Stimulated activated CD8-positive, alpha-beta memory T cell treated with anti-CD3 and anti-CD28 coated beads, Interleukin-4, amount 100 ng/mL, for 24 hours (primary cell): ENCODE measurements around the gene RAB28.

ENCODE experiments used
- DNase-seq: peaks from one replicate; pipeline ENCODE4 v3.0.0-alpha.2; 2020; ENCODE audit warnings: low read depth

RAB28 gene

GRCh38 chr4:13371048-13371447 lies 113.1 kb downstream of the RAB28 start:
- DNase-seq = no peak

- DNase-seq = no peak
Observed at GRCh38 chr4:13368217-13368616, 115.9 kb downstream of the RAB28 start.

GRCh38 chr4:13367691-13368090 lies 116.4 kb downstream of the RAB28 start:
- no peak for DNase-seq

DNA sequence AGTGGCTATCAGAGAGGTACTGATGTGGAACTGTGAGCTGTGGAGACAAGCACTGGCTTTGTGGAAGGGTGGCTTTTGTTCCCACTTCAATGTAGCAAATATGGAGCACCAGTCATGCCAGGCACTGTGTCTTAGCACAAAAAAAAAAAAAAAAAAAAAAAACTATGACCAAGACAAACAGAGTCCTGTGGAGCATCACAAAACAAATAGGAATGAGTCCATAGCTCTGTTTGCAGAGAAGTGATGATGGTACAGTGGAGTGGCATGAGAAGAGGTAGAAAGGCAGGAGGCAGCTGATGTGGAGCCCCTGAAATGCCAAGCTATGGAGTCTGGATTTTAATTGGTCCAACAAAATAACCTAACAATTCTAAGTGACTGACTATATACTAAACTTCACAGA lies 116.9 kb downstream of the RAB28 start:
- DNase-seq = no peak

DNA sequence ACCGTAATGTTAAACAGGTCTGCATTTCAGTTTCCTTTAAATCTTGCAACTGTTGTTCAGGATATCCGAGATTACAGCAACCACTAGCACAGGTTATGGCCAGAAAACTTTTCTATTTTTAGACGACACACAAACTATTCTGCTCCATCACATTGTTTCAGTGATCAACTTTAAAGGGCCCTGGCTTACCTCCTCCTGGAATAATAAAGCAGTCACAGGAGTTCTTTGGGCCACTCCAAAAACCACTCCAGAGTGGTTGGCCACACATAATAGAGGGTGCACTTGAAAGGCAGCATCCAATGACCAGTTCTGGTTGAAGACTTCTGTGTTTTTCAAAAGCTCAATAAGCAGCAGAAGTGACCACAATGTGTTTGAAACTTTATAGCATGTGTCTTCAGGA lies 118.9 kb downstream of the RAB28 start:
- DNase-seq = no peak

GRCh38 chr4:13364653-13365052 lies 119.5 kb downstream of the RAB28 start:
- DNase-seq = no peak

GRCh38 chr4:13364172-13364571 lies 120.0 kb downstream of the RAB28 start:
- no peak for DNase-seq

DNA sequence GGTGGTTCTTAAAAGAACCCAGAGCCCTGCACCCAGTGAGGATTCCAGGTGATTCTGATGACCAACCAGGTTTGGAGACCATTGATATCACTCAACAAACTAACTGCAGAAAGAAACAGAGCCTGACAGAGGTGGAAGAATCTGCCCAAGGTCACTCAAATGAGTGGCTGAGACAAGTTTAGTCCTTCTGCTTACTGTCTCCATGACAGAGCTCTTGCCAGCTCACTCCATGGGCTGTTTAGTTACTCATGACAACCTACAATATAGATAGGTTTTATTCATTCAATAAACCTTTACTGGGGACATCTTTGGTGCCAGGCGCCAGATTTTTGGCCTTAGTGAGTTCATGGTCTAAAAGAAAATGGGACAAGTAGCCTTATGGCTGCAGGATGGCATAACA lies 124.3 kb downstream of the RAB28 start:
- DNase-seq = no peak

DNA sequence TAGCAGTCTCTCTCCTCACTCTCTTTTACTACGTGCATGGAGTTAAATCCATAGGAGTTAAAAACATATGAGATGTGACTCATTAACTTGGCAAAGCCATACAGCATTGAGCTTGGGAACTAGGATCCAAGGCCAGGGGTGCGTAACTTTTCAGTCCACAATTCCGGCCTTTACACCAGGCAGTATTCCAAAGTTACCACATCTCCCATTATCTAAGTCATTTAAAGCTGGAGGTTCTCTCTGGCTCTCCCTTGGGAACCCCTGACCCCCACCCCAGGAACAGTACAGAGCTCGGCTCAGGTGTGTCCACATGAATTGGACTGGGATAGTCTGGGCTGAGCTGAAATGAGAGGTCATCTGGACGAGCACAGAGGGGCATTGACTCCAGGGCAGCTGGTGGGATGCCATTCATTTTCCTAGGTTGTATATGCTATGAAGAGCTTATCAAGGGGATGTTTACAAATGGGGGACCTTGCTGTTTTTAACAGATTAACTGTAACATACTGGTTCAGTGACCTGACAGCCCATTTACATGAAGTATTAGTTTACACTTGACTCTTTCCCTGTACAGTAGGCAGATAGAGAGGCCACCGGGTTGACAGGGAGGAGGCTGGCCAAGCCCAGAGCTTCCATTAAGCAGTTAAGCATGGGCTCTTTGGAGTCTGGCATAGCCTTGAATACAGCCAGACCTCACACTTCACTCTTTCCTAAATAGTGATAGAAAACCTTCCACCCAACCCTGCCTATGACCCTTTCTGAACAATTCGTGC lies 128.8 kb downstream of the RAB28 start:
- DNase-seq = no peak

DNA sequence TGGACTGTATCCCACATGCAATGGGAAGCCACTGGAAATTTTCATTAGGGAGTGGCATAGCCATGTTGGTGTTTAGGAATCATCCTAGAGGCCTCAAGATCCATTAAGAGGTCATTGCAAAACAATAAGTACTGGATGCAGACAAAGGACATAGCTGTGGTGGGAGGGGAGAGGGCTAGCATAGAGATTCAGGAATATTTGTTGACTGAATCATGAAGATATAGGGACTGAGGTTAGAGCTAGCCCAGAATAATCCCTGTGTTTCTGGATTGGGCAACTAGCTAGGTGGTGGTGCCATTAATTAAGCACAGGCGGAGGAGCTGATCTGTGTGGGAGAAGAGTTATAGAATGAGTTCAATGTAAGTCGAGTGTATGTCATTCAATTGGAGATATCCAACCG lies 135.0 kb downstream of the RAB28 start:
- no peak for DNase-seq

DNA sequence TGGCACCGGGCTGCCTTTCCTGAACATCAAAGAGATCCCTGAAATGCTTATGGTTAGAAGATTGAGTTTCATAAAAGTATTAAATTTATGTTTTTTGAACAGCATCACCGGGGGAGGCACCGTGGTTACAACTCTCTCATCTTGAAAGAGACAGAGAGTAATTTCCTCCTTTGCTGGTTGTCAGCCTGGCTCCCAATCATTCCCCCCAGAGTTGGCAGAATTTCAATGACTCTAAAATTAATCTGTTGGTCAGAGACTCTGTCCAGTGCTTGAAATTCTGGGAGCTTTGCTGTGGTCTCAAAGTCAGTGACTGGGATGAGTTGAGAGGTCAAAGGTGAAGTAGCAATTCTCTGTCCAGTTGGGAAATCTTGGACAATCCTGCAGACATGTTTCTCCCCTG lies 135.9 kb downstream of the RAB28 start:
- no peak for DNase-seq

DNA sequence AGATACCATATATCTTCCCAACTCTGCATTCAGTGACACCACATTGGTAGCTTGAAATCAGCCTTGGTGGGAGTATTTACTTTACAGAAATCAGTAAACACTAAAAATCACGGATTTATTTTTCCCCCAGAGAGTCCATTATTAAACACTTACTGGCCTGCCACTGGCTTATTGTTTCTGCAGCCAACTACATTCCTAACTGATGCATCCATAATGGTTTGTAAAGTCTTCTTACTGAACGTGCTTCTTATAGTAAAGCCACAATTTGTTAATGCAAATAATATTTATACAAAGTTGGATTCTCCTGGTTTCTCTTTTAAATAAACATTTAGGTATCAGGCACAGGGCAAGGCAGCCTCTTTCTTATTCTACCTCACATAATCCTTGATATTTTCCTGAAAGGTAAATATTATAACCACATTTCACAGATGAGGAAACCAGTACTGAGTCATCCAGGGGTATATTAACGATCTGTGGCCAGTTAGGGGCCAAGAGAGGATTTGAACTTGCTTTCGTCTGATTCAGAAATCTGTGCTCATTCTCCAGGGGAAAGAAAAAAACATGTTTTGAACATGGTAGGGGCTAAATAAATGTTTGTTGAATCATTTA lies 136.5 kb downstream of the RAB28 start:
- DNase-seq = no peak

GRCh38 chr4:13344216-13344615 lies 139.9 kb downstream of the RAB28 start:
- no peak for DNase-seq

DNA sequence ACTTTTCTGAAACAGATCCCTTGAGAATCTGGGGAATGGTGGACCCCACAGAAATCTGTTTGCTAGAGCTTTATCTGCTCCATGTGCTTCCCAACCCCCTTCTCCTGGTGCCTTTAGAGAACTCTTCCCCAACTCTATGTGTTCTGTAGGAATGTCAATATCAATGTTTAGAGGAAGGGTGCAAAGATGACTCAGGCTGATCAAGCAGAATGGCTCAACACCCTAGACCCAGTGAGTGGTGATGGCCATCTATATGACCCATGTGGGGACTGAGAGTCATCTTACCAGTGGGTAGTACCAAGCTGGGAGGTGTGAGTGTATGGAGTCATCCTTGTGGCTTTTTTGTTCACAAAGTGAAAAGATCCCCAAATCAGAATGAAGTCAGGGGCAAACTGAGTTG lies 143.5 kb downstream of the RAB28 start:
- no peak for DNase-seq

DNA sequence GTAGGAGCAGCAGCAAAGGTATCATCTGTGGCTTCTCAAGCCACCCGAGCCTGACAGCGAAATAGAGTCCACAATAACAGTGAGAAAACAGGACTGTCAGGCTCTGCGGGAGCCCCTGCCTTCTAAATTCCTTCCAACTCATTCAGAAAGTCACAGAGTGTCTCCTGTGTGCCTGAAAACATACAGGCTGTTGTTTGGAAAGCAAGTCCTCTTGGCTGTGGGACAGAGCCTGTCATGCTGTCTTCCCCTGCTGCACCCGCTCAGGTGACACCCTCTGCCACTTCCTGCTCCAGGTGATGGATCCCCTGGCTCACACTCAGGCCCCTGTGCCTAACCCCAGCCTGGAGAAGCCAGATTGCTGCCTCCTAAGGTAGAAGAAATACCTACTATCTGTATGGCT lies 152.3 kb downstream of the RAB28 start:
- no peak for DNase-seq

GRCh38 chr4:13329963-13330362 lies 154.2 kb downstream of the RAB28 start:
- no peak for DNase-seq

GRCh38 chr4:13329340-13329850 lies 154.7 kb downstream of the RAB28 start:
- DNase-seq = no peak

DNA sequence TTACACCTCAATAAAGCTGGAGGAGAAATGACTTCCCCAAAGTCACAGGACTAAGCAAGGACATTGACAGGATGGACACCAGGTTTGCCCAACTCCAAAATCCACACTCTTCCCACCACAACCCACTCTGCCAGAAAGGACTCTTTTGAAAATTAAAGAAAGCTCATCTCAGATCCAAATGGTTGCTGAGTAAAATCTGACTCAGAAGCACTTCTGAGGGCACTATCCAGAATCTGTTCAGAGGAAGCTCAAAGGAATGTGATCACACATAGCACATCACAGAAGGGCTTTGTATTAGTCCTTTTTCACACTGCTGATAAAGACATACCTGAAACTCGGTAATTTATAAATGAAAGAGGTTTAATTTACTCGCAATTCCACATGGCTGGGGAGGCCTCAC lies 155.5 kb downstream of the RAB28 start:
- no peak for DNase-seq

GRCh38 chr4:13327991-13328390 lies 156.1 kb downstream of the RAB28 start:
- no peak for DNase-seq

DNA sequence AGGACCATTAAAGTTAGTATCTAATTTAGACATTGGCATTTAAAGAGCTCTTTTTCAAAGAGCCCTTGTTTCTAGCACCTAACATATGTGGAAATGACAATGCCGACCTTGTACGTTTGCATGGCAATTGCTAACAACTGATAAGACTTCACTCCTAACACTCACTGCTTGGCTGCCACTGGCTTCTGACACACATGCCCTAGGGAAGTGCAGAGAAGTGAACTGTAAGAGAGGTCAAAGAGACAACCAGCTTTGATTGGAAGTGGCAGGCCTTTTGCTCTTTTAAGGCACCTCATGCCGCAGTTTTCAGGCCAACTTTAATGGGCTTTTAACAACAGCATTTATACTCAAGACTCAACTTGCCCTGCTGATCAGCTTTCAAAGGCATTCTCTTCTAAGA lies 158.4 kb downstream of the RAB28 start:
- no peak for DNase-seq

GRCh38 chr4:13323921-13324320 lies 160.2 kb downstream of the RAB28 start:
- DNase-seq = no peak

GRCh38 chr4:13322681-13323101 lies 161.4 kb downstream of the RAB28 start:
- no peak for DNase-seq
